Measurements from ENCODE around the gene CARS1.

- TF ChIP-seq CTCF (IDR thresholded peaks at IDR 0.05) (no peak), RCOR1 (IDR thresholded peaks at IDR 0.05; ENCODE audit: low read length) (no peak), RFX5 (IDR thresholded peaks at IDR 0.05; ENCODE audit: low read length) (no peak), POLR2AphosphoS5 (IDR thresholded peaks at IDR 0.05; ENCODE audit: low read depth, low read length) (no peak), REST (IDR thresholded peaks at IDR 0.05; ENCODE audit: low read depth, low read length) (no peak), ZBTB33 (IDR thresholded peaks at IDR 0.05; ENCODE audit: borderline replicate concordance, low read depth) (no peak), MXI1 (IDR thresholded peaks at IDR 0.05; ENCODE audit: low read depth, low read length) (no peak), GATA2 (CRISPR knock-in tag; IDR thresholded peaks at IDR 0.05) (no peak), TAF1 (IDR thresholded peaks at IDR 0.05; ENCODE audit: borderline replicate concordance, low read depth, low read length) (no peak), TCF12 (IDR thresholded peaks at IDR 0.05) (no peak), MAX (IDR thresholded peaks at IDR 0.05; ENCODE audit: low read depth) (no peak)
Measured at GRCh38 chr11:2968341-2968900, 88.8 kb downstream of the CARS1 start.
